CD4-positive, CD25-positive, alpha-beta regulatory T cell (primary cell): Measurements from ENCODE around the gene ZNF443. TPM values are rescaled to one million over a fixed set of nuclear protein-coding genes. Genes with fewer than 3 reads are reported as not detected.
"Not testable (repeated sequence)": the region's sequence is repeated elsewhere in the genome, so short reads cannot be mapped to it uniquely, and the experiment has no call there.

ENCODE experiments used
- ATAC-seq, 2 donors: fragments of 150-1000 bp; cut with Tn5 transposase; one replicate each; pipeline ENCODE4 v1.10.0; 2021; ENCODE audit warnings: low read depth in 2 of 2, moderate number of reproducible peaks in 2 of 2, moderate library complexity in 1 of 2
- DNase-seq, 3 donors: peaks; one replicate each; pipeline versions ENCODE4 v3.0.0 to v3.0.0-alpha.2; 2012 to 2022; ENCODE audit warnings: mixed read lengths in 1 of 3
- H3K27ac ChIP-seq: one replicate; pipeline ENCODE4 v1.7.0; 2013; ENCODE audit warnings: mild to moderate bottlenecking, low read length; ENCODE audit not compliant: insufficient read depth, poor library complexity, severe bottlenecking
- H3K27me3 ChIP-seq: one replicate; pipeline ENCODE4 v1.7.0; 2013; ENCODE audit warnings: low read length; ENCODE audit not compliant: control insufficient read depth, insufficient read depth
- H3K36me3 ChIP-seq: one replicate; pipeline ENCODE4 v1.7.0; 2013; ENCODE audit warnings: mild to moderate bottlenecking, low read length, moderate library complexity; ENCODE audit not compliant: control insufficient read depth, insufficient read depth
- H3K4me1 ChIP-seq: 2 replicates; pipeline ENCODE4 v1.7.0; 2013; ENCODE audit warnings: mild to moderate bottlenecking, low read length; ENCODE audit not compliant: insufficient read depth, control insufficient read depth, poor library complexity, severe bottlenecking
- H3K4me3 ChIP-seq: one replicate; pipeline ENCODE4 v1.7.0; 2013; ENCODE audit warnings: low read depth, mild to moderate bottlenecking, low read length, moderate library complexity
- H3K9me3 ChIP-seq, 2 experiments: 1 replicate in 1 of 2; 2 replicates in 1 of 2; pipeline ENCODE4 v1.7.0; 2013; ENCODE audit warnings: low read length in 2 of 2, mild to moderate bottlenecking in 1 of 2, moderate library complexity in 1 of 2; ENCODE audit not compliant: control insufficient read depth in 2 of 2
- H3K27ac Mint-ChIP-seq, 3 donors: one replicate each; pipeline ENCODE4 v1.8.0; 2020 to 2022; ENCODE audit warnings: mild to moderate bottlenecking in 3 of 3, mixed read lengths in 3 of 3, moderate library complexity in 2 of 3
- H3K27me3 Mint-ChIP-seq: one replicate; pipeline ENCODE4 v1.8.0; 2022; ENCODE audit warnings: mild to moderate bottlenecking, mixed read lengths
- H3K36me3 Mint-ChIP-seq: one replicate; pipeline ENCODE4 v1.8.0; 2020; ENCODE audit warnings: mixed read lengths
- H3K4me1 Mint-ChIP-seq, 4 donors: one replicate each; pipeline ENCODE4 v1.8.0; 2020 to 2022; ENCODE audit warnings: mixed read lengths in 4 of 4, mild to moderate bottlenecking in 1 of 4
- H3K4me3 Mint-ChIP-seq, 4 donors: one replicate each; pipeline ENCODE4 v1.8.0; 2020 to 2022; ENCODE audit warnings: mild to moderate bottlenecking in 4 of 4, mixed read lengths in 4 of 4, moderate library complexity in 3 of 4
- H3K9me3 Mint-ChIP-seq, 7 donors: one replicate each; pipeline ENCODE4 v1.8.0; 2020 to 2022; ENCODE audit warnings: mixed read lengths in 7 of 7, mild to moderate bottlenecking in 3 of 7, moderate library complexity in 2 of 7
- polyA plus RNA-seq, 4 donors: library from polyadenylated mRNA; unstranded; fragments of 300-500 nt; fragmentation: Illumina TruSeq; gene quantifications; one replicate each; pipeline ENCODE4 v1.2.3, GENCODE V29; 2021
- total RNA-seq: library from RNA; stranded (reverse); gene quantifications from one replicate; pipeline ENCODE4 v1.2.3, GENCODE V29; 2022

The ZNF443 gene
- 3.9 TPM for total RNA-seq
- 1 to 10 TPM in 3 of 4 donors, under 1 TPM in 1; 0.43 to 2.2 (median 1.9) TPM for polyA plus RNA-seq

DNA sequence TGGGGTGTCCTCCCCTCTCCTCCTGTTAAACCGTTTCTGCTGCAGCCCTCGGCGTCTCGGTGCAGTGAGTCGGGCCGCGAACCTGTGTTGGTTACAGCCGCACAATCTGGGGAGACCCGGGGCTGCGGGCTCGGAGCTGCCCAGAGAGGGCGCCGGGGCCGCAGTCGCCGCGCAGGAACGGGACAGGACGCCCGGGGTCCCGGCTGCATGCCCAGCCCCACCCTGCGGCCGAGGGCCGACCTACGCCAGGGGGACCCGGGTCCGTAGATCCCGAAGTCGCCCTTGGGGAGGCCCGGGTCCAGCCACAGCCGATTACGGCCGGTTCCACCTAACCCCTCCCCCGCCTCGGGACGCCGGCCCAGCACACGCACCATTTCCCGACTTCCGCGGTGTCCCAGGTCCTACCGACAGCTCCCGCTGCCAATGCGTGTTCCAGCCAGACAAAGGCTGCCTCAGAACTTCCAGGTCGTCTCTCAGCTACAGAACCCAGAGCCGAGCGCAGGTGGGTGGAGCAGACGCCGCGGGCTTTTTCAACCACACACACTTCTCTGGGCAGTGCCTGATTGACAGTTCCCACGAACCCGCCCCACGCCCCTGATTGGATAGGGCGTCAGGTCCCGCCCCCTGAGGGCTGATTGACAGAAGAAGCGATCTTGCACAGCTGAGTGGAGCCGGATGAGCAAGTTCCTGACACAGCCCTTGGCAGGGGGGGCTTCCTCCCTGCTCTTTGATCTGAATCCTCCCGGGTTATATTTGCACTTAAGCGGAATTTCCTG is at the start of gene ZNF443:
Gene ZNF443, minus strand, starts transcription at position 481 of the 776 bp plus-strand sequence. Its CDS starts 107 bp downstream, at position 374.
- ATAC-seq (peak; percentile 100), DNase-seq (peak; percentile 93 to 98 (median 96))
- H3K36me3 ChIP-seq = no peaks in the 10 kb centered on the region
- H3K27ac ChIP-seq = peak within 1 kb of the TSS; percentile 61
- Mint-ChIP-seq H3K9me3 (peaks cover 2 to 13% (median 5%) of the 10 kb centered on the region in 7 donors), H3K36me3 (peaks cover 6% of the 10 kb centered on the region), H3K4me3 (peak within 1 kb of the TSS; percentile 98 to 100 (median 100)), H3K27me3 (no peaks in the 10 kb centered on the region), H3K27ac (peak within 1 kb of the TSS; percentile 66 to 96 (median 95)), H3K4me1 (peaks cover 6 to 18% (median 12%) of the 10 kb centered on the region in 4 donors)
- H3K27me3 ChIP-seq = no peaks in the 10 kb centered on the region
- H3K4me1 ChIP-seq = peaks cover 3% of the 10 kb centered on the region
- H3K4me3 ChIP-seq = peak within 1 kb of the TSS; percentile 64
- H3K9me3 ChIP-seq = no peaks in the 10 kb centered on the region

DNA sequence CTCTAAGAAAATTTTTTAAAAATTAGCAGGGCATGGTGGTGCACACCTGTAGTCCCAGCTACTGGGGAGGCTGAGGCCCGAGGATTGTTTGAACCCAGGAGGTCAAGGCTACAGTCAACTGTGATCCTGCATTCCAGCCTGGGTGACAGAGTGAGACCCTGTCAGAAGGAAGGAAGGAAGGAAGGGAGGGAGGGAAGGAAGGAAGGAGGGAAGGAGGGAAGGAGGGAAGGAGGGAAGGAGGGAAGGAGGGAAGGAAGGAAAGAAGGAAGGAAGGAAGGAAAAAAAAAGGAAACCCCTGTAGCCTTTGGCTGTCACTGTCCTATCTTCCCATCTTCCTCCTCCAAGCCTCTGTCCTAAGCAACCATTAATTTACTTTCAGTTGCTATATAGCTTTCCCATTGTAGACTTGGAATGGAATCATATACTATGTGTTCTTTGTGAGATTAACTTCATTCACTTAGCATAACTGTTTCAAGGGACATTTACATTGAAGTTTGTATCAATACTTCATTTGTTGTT is 45.5 kb upstream of the ZNF443 start:
- Mint-ChIP-seq H3K4me1 (peaks cover 10 to 35% (median 25%) of the 10 kb centered on the region in 4 donors), H3K4me3 (peak overlapping the region in 3 of 4 donors; percentile 13 to 99 (median 77))
- not testable (repeated sequence) for ATAC-seq, H3K27ac ChIP-seq, H3K27me3 Mint-ChIP-seq, H3K4me3 ChIP-seq, H3K9me3 Mint-ChIP-seq, H3K27me3 ChIP-seq, DNase-seq, H3K36me3 ChIP-seq, H3K9me3 ChIP-seq, H3K27ac Mint-ChIP-seq, H3K36me3 Mint-ChIP-seq
- peaks cover 23% of the 10 kb centered on the region for H3K4me1 ChIP-seq

DNA sequence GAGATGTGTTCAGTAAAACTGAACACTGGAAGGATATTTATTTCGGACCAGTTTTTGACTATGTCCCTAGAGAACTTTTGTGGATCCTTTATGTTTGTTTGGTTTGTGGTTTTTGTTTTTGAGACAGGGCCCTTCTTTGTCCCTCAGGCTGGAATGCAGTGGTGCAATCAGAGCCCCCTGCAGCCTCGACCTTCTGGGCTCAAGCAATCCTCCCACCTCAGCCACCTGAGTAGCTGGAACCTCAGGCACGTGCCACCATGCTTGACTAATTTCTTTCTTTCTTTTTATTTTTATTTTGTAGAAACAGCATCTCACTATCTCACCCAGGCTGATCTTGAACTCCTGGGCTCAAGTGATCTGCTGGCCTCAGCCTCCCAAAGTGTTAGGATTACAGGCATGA is 44.8 kb upstream of the ZNF443 start:
- DNase-seq (no peak), ATAC-seq (no peak)
- H3K9me3 ChIP-seq = no peaks in the 10 kb centered on the region
- peak overlapping the region; percentile 82 for H3K4me3 ChIP-seq
- H3K4me1 Mint-ChIP-seq = peaks cover 10 to 35% (median 25%) of the 10 kb centered on the region in 4 donors
- no peaks in the 10 kb centered on the region for H3K36me3 ChIP-seq
- no peaks in the 10 kb centered on the region for H3K36me3 Mint-ChIP-seq
- peaks cover 23% of the 10 kb centered on the region for H3K4me1 ChIP-seq
- peak overlapping the region; percentile 26 to 97 (median 97) for H3K27ac Mint-ChIP-seq
- peak overlapping the region; percentile 93 to 99 (median 97) for H3K4me3 Mint-ChIP-seq
- H3K27ac ChIP-seq = no peak overlapping the region
- no peaks in the 10 kb centered on the region for H3K27me3 Mint-ChIP-seq
- no peaks in the 10 kb centered on the region for H3K27me3 ChIP-seq
- peaks cover 0 to 5% (median 0%) of the 10 kb centered on the region in 7 donors for H3K9me3 Mint-ChIP-seq

DNA sequence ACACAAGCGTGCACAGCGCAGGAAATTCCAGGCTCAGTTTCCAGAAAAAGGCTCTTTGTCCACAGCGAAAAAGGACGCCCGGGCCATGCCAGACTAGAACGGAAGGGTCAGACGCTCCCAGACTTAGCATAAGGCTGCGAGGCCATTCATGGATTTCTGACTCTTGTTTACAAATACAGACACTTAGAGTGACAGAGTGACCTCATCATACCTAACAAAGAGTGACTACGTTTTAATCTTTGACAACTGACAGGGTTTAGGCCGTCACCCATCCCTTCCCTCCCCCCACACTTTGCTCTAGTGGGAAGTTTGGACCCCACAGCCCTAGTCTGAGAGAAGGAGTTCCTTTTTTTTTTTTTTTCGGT is 44.2 kb upstream of the ZNF443 start:
- peak overlapping the region; percentile 93 to 99 (median 97) for H3K4me3 Mint-ChIP-seq
- ATAC-seq (no peak), DNase-seq (no peak)
- H3K27ac Mint-ChIP-seq = peak overlapping the region; percentile 93 to 97 (median 97)
- peaks cover 0 to 5% (median 0%) of the 10 kb centered on the region in 7 donors for H3K9me3 Mint-ChIP-seq
- peaks cover 10 to 35% (median 25%) of the 10 kb centered on the region in 4 donors for H3K4me1 Mint-ChIP-seq
- Histone ChIP-seq H3K9me3 (no peaks in the 10 kb centered on the region), H3K4me3 (peak overlapping the region; percentile 82), H3K36me3 (no peaks in the 10 kb centered on the region), H3K27ac (peak overlapping the region; percentile 60), H3K27me3 (no peaks in the 10 kb centered on the region), H3K4me1 (peaks cover 23% of the 10 kb centered on the region)
- no peaks in the 10 kb centered on the region for H3K36me3 Mint-ChIP-seq
- H3K27me3 Mint-ChIP-seq = no peaks in the 10 kb centered on the region

DNA sequence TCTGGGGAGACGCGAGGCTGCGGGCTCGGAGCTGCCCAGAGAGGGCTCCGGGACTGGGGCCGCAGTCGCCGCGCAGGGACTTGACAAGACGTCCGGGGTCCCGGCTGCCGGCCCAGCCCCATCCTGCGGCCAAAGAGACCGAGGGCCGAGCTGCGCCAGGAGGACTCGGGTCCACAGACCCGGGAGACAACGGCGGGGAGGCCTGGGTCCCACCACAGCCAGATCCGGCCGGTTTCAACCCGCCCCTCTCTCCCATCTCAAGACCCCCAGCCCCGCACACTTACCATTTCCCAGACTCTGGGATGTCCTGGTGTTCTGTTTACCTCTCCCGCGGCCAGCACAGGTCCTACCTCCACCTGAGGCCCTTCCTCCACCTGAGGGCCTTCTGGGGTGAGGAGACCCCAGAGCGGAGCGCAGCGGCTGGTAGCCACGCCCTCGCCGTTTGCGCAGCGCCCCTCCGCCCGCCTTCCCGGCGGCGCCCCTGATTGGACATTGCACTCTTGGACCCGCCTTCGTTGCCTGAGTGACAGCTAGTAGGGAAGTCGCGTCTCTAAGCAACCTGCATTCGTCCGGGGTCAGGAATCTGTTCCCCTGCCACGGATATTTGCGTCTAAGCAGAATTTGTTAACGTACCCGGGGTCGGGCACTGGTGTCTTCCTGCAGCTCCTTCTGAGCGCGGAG is 43.7 kb upstream of the ZNF443 start, which contains the start of gene ZNF709:
Gene ZNF709, minus strand, starts transcription at position 446 of the 681 bp plus-strand sequence. Its CDS starts 159 bp downstream, at position 287.
- DNase-seq = peak; percentile 78 to 89 (median 84)
- ATAC-seq = peak; percentile 93 to 95
- H3K27ac ChIP-seq = peak within 1 kb of the TSS; percentile 60
- Mint-ChIP-seq H3K4me1 (peaks cover 10 to 35% (median 25%) of the 10 kb centered on the region in 4 donors), H3K27me3 (no peaks in the 10 kb centered on the region), H3K36me3 (no peaks in the 10 kb centered on the region), H3K27ac (peak within 1 kb of the TSS; percentile 93 to 97 (median 97)), H3K4me3 (peak within 1 kb of the TSS; percentile 93 to 99 (median 97)), H3K9me3 (peaks cover 0 to 5% (median 0%) of the 10 kb centered on the region in 7 donors)
- peak within 1 kb of the TSS; percentile 82 for H3K4me3 ChIP-seq
- H3K27me3 ChIP-seq = no peaks in the 10 kb centered on the region
- H3K4me1 ChIP-seq = peaks cover 23% of the 10 kb centered on the region
- H3K36me3 ChIP-seq = no peaks in the 10 kb centered on the region
- H3K9me3 ChIP-seq = no peaks in the 10 kb centered on the region

DNA sequence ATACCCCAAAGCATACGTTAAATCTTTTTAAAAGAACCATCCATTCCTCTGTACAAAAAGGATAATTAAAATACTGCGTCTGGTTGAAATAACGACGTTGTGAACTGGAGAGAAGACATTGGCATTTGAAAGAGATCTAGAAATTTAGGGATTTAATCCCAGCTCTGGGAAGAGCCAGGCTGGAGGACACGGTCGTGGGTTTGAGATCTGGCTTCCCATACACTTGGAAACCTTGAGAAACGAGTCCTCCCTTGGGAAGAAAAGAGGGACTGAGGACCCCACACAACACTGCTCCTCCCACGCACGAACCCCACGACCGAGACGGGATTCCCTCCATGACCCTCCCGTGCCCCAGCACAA is 43.2 kb upstream of the ZNF443 start:
- H3K36me3 ChIP-seq = no peaks in the 10 kb centered on the region
- H3K27me3 Mint-ChIP-seq = no peaks in the 10 kb centered on the region
- peak overlapping the region; percentile 82 for H3K4me3 ChIP-seq
- ATAC-seq (no peak), DNase-seq (no peak)
- no peaks in the 10 kb centered on the region for H3K27me3 ChIP-seq
- H3K9me3 ChIP-seq = no peaks in the 10 kb centered on the region
- H3K4me1 Mint-ChIP-seq = peaks cover 10 to 37% (median 25%) of the 10 kb centered on the region in 4 donors
- no peaks in the 10 kb centered on the region for H3K36me3 Mint-ChIP-seq
- peak overlapping the region; percentile 61 to 97 (median 97) for H3K27ac Mint-ChIP-seq
- H3K4me1 ChIP-seq = peaks cover 23% of the 10 kb centered on the region
- H3K9me3 Mint-ChIP-seq = peaks cover 0 to 5% (median 0%) of the 10 kb centered on the region in 7 donors
- H3K27ac ChIP-seq = peak overlapping the region; percentile 60
- peak overlapping the region; percentile 93 to 99 (median 97) for H3K4me3 Mint-ChIP-seq

DNA sequence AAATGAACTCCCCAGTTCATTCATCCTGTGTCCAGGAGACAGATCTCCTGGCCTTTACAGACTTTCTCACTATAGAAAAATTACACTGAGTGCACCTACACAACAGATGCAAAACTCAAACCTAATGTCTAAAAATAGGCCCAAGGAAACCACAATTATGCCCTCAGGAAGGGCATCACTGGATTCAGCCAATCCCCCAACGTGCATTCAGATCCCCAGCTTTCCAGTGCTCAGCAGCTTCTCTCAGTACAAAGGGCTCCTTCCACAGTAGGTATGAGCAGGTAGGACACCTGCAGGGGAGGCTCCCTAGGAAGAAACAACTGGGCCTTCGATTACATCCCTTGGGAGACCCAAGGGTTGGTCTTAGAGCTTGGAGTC is 41.7 kb upstream of the ZNF443 start:
- Mint-ChIP-seq H3K4me1 (peaks cover 16 to 52% (median 31%) of the 10 kb centered on the region in 4 donors), H3K27me3 (no peaks in the 10 kb centered on the region), H3K4me3 (peak overlapping the region; percentile 72 to 93 (median 79)), H3K27ac (peak overlapping the region in 2 of 3 donors; percentile 57 to 76), H3K36me3 (no peaks in the 10 kb centered on the region), H3K9me3 (peaks cover 0 to 6% (median 0%) of the 10 kb centered on the region in 7 donors)
- Histone ChIP-seq H3K4me3 (no peak overlapping the region), H3K36me3 (no peaks in the 10 kb centered on the region), H3K9me3 (peaks cover 1 to 11% of the 10 kb centered on the region in 2 experiments), H3K27ac (no peak overlapping the region), H3K4me1 (peaks cover 23% of the 10 kb centered on the region), H3K27me3 (no peaks in the 10 kb centered on the region)
- no peak for ATAC-seq
- DNase-seq = no peak
